ENCODE measurements around the gene PCDH15. TPM values are rescaled to one million over a fixed set of nuclear protein-coding genes. Genes with fewer than 3 reads are reported as not detected.

PCDH15 gene
- total and polyA plus RNA-seq, 2 of the 8 experiments (the other 6 are each of a cell fraction or from before 2014, with no cell fraction given): 0.11 TPM; not detected in 1

GRCh38 chr10:54478601-54479000 is 322.4 kb downstream of the PCDH15 start:
- H2BK5ac ChIP-seq (ENCODE audit: low read depth, low read length): no peak overlapping the region
- H4K91ac ChIP-seq (replicated peaks; ENCODE audit: insufficient read length, low read length): no peak overlapping the region
- no peak overlapping the region for H3K14ac ChIP-seq (ENCODE audit: insufficient read length)
- H3K4ac ChIP-seq (replicated peaks; ENCODE audit: insufficient read length, low read depth, low read length): no peak overlapping the region
- no peak overlapping the region for H3K23ac ChIP-seq (ENCODE audit: insufficient read length)
- H3K79me1 ChIP-seq (ENCODE audit: low read depth, low read length): no peaks in the 10 kb centered on the region
- no peak overlapping the region for H2BK15ac ChIP-seq (ENCODE audit: low read length)
- ChIA-PET CTCF (ENCODE audit: partially characterized antibody) (no interaction called here), POLR2A (ENCODE audit: partially characterized antibody) (no interaction called here)
- no peaks in the 10 kb centered on the region for H3K36me3 ChIP-seq (ENCODE audit: control insufficient read depth in 2 of 4, insufficient read depth in 4 of 4, low read length in 3 of 4)
- no peak overlapping the region for H2BK12ac ChIP-seq (ENCODE audit: low read depth, low read length)
- H3K9me3 ChIP-seq (ENCODE audit: insufficient read depth in 2 of 2, low read depth in 1 of 2, low read length in 1 of 2): no peaks in the 10 kb centered on the region
- H3K4me2 ChIP-seq (ENCODE audit: insufficient read depth in 1 of 2, low read depth in 2 of 2, low read length in 2 of 2): no peak overlapping the region
- no peak overlapping the region for H3K27ac ChIP-seq (ENCODE audit: low read depth, low read length)
- TF ChIP-seq ATF2 (IDR thresholded peaks at IDR 0.05; ENCODE audit: low read length) (no peak), JUN (IDR thresholded peaks at IDR 0.05; ENCODE audit: low read depth, low read length) (no peak), SP2 (IDR thresholded peaks at IDR 0.05; ENCODE audit: low read length) (no peak), CHD1 (IDR thresholded peaks at IDR 0.05; ENCODE audit: low read depth, low read length) (no peak), CEBPB (IDR thresholded peaks at IDR 0.05; ENCODE audit: low read depth, low read length) (no peak), SRF (IDR thresholded peaks at IDR 0.05; ENCODE audit: low read depth, low read length) (no peak), SIX5 (IDR thresholded peaks at IDR 0.05; ENCODE audit: low read depth, low read length) (no peak), PHF8 (conservative IDR thresholded peaks at IDR 0.05; ENCODE audit: low read depth, low read length) (no peak), SP1 (IDR thresholded peaks at IDR 0.05; ENCODE audit: low read depth, low read length) (no peak), SIN3A (conservative IDR thresholded peaks at IDR 0.05 in 1 of 2, IDR thresholded peaks at IDR 0.05 in 1 of 2; ENCODE audit: low read depth in 1 of 2, low read length in 2 of 2) (no peak), POLR2A (IDR thresholded peaks at IDR 0.05; ENCODE audit: control extremely low read depth in 1 of 2, low read depth in 2 of 2, low read length in 2 of 2) (no peak), RFX5 (IDR thresholded peaks at IDR 0.05; ENCODE audit: borderline replicate concordance, low read depth, low read length) (no peak), POLR2AphosphoS5 (IDR thresholded peaks at IDR 0.05; ENCODE audit: low read depth, low read length) (no peak)
- no peaks in the 10 kb centered on the region for H3K27me3 ChIP-seq (replicated peaks in 1 of 4; ENCODE audit: control insufficient read depth in 3 of 4, extremely low read depth in 1 of 4, insufficient read depth in 3 of 4, low read length in 3 of 4)
- FAIRE-seq (no peak), DNase-seq (ENCODE audit: low read depth in 1 of 2, low spot score in 2 of 2) (no peak)
- no peak overlapping the region for H2BK120ac ChIP-seq (replicated peaks; ENCODE audit: low read depth, low read length)
- no peaks in the 10 kb centered on the region for H4K20me1 ChIP-seq (replicated peaks in 1 of 2; ENCODE audit: control insufficient read depth in 1 of 2, insufficient read depth in 2 of 2, low read length in 2 of 2)
- no peak overlapping the region for H4K5ac ChIP-seq (ENCODE audit: insufficient read length, low read depth, low read length)
- H2AFZ ChIP-seq (ENCODE audit: low read length): no peak overlapping the region
- peaks cover 0 to 2% (median 0%) of the 10 kb centered on the region in 4 experiments; a peak in 2 of 7 replicates for H3K4me1 ChIP-seq (replicated peaks in 1 of 4; ENCODE audit: control insufficient read depth in 3 of 4, insufficient read depth in 4 of 4, low read length in 3 of 4)
- no peak overlapping the region for H3K18ac ChIP-seq (ENCODE audit: extremely low read depth, low read length)
- H2AK5ac ChIP-seq (ENCODE audit: low read depth, low read length): no peak overlapping the region
- H3K56ac ChIP-seq (replicated peaks; ENCODE audit: insufficient read length, low read depth, low read length): no peak overlapping the region
- H3K79me2 ChIP-seq (ENCODE audit: control insufficient read depth in 1 of 2, insufficient read depth in 2 of 2, low read length in 2 of 2): no peaks in the 10 kb centered on the region
- no peak overlapping the region for H3K4me3 ChIP-seq (ENCODE audit: extremely low read depth in 1 of 4, insufficient read depth in 2 of 4, low read depth in 3 of 4, low read length in 4 of 4)
- no peak overlapping the region for H3K9ac ChIP-seq (replicated peaks in 1 of 4; ENCODE audit: extremely low read depth in 1 of 4, low read depth in 3 of 4, low read length in 3 of 4)
- H2BK20ac ChIP-seq (ENCODE audit: low read length): no peak overlapping the region
- H3K23me2 ChIP-seq (ENCODE audit: low read depth, low read length): no peaks in the 10 kb centered on the region
- H4K8ac ChIP-seq (ENCODE audit: extremely low read depth, insufficient read depth, low read length): no peak overlapping the region
- WGBS, 2 experiments (ENCODE audit: extremely low coverage in 1 of 2, insufficient coverage in 1 of 2, insufficient read length in 1 of 2, insufficient replicate concordance in 2 of 2, low coverage in 1 of 2, low lambda C conversion rate in 2 of 2, missing lambda C conversion rate in 1 of 2): 92% methylated on average over 3 of the region's 3 CpGs; no CpG with 5 or more reads in 1 of the 2 experiments
